ENCODE measurements around the gene MAPK6.

DNA sequence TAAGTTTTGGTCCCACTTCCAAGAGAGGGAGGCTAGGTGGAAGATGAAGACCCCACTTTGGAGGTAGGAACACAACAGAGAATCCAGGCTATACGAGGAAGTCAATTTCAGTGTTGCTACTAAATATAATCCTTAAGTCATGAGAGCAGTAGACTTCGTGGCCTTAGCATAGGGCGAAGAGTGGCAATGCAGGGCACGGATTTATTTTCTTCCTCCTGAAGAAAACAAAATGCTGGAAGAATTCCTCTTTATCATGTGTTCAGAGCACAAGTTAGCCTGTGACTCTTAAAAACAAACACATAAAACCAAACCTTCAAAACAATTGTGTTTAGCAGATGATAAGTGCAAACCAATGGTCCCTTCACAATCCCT lies 74.1 kb downstream of the MAPK6 start:
- TF ChIP-seq, protein P1, sequence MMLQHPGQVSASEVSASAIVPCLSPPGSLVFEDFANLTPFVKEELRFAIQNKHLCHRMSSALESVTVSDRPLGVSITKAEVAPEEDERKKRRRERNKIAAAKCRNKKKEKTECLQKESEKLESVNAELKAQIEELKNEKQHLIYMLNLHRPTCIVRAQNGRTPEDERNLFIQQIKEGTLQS (CRISPR knock-in tag; conservative IDR thresholded peaks at IDR 0.05) = no peak
- no peak for TF ChIP-seq ESRRA (CRISPR knock-in tag; IDR thresholded peaks at IDR 0.05; ENCODE audit: borderline replicate concordance)
- TF ChIP-seq TP53 (CRISPR knock-in tag; IDR thresholded peaks at IDR 0.05) = no peak
- TF ChIP-seq, protein P2, sequence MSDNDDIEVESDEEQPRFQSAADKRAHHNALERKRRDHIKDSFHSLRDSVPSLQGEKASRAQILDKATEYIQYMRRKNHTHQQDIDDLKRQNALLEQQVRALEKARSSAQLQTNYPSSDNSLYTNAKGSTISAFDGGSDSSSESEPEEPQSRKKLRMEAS (CRISPR knock-in tag; IDR thresholded peaks at IDR 0.05) = no peak
- TF ChIP-seq, protein P3, sequence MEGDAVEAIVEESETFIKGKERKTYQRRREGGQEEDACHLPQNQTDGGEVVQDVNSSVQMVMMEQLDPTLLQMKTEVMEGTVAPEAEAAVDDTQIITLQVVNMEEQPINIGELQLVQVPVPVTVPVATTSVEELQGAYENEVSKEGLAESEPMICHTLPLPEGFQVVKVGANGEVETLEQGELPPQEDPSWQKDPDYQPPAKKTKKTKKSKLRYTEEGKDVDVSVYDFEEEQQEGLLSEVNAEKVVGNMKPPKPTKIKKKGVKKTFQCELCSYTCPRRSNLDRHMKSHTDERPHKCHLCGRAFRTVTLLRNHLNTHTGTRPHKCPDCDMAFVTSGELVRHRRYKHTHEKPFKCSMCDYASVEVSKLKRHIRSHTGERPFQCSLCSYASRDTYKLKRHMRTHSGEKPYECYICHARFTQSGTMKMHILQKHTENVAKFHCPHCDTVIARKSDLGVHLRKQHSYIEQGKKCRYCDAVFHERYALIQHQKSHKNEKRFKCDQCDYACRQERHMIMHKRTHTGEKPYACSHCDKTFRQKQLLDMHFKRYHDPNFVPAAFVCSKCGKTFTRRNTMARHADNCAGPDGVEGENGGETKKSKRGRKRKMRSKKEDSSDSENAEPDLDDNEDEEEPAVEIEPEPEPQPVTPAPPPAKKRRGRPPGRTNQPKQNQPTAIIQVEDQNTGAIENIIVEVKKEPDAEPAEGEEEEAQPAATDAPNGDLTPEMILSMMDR (IDR thresholded peaks at IDR 0.05) = no peak
- TF ChIP-seq ZNF423 (CRISPR knock-in tag; IDR thresholded peaks at IDR 0.05) = no peak
- TF ChIP-seq NR3C1 (CRISPR knock-in tag; conservative IDR thresholded peaks at IDR 0.05; ENCODE audit: low read depth) = no peak

All from WTC11 (cell line).